ENCODE measurements around the gene ARHGAP10. TPM values are rescaled to one million over a fixed set of nuclear protein-coding genes. Genes with fewer than 3 reads are reported as not detected.

Gene ARHGAP10
- total RNA-seq, 1 experiment from 2014 or later = 6.1 TPM

DNA sequence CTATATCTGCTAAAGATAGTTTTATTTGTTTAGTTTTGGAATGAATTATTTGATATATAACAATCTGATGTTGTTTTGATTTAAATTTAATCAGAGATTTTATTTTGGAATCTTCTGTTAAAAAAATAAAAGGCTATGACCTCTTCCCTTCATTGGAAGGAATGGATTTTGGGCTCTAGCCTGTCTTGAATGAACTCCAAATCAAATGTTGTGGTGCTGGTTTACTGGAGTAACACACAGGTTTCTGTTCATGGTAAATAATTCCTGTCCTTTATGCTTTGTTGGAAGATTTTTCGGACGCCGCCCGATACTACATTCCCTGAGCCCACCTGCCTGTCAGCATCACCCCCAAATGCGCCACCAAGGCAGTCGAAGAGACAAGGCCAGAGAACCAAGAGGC lies 291.1 kb downstream of the ARHGAP10 start:
- intact Hi-C loops (cut with micrococcal nuclease; ENCODE audit: unreplicated experiment) = no loop called here
- Mint-ChIP-seq H3K27me3 (ENCODE audit: unreplicated experiment) (no peaks in the 10 kb centered on the region), H3K9me3 (ENCODE audit: low read depth, unreplicated experiment) (peaks cover 1% of the 10 kb centered on the region), H3K36me3 (ENCODE audit: insufficient read depth, unreplicated experiment) (no peaks in the 10 kb centered on the region), H3K4me3 (ENCODE audit: low read depth, unreplicated experiment) (no peak overlapping the region), H3K27ac (ENCODE audit: unreplicated experiment) (no peak overlapping the region), H3K4me1 (ENCODE audit: low read depth, unreplicated experiment) (no peaks in the 10 kb centered on the region)
- CTCF ChIA-PET = no interaction called here
- no TSS peak for BruUV-seq (replicated peaks)
- no peak for TF ChIP-seq CTCF (IDR thresholded peaks at IDR 0.05; ENCODE audit: unreplicated experiment)
- no peak for DNase-seq

- Mint-ChIP-seq H3K36me3 (ENCODE audit: insufficient read depth, unreplicated experiment) (no peaks in the 10 kb centered on the region), H3K4me3 (ENCODE audit: low read depth, unreplicated experiment) (no peak overlapping the region), H3K9me3 (ENCODE audit: low read depth, unreplicated experiment) (peaks cover 2% of the 10 kb centered on the region), H3K27ac (ENCODE audit: unreplicated experiment) (no peak overlapping the region), H3K27me3 (ENCODE audit: unreplicated experiment) (no peaks in the 10 kb centered on the region), H3K4me1 (ENCODE audit: low read depth, unreplicated experiment) (no peaks in the 10 kb centered on the region)
- intact Hi-C loops (cut with micrococcal nuclease; ENCODE audit: unreplicated experiment) = no loop called here
- no peak for DNase-seq
- TF ChIP-seq CTCF (IDR thresholded peaks at IDR 0.05; ENCODE audit: unreplicated experiment) = no peak
- CTCF ChIA-PET = no interaction called here
- no TSS peak for BruUV-seq (replicated peaks)
Measured at GRCh38 chr4:148023512-148024181, 291.8 kb downstream of the ARHGAP10 start.

DNA sequence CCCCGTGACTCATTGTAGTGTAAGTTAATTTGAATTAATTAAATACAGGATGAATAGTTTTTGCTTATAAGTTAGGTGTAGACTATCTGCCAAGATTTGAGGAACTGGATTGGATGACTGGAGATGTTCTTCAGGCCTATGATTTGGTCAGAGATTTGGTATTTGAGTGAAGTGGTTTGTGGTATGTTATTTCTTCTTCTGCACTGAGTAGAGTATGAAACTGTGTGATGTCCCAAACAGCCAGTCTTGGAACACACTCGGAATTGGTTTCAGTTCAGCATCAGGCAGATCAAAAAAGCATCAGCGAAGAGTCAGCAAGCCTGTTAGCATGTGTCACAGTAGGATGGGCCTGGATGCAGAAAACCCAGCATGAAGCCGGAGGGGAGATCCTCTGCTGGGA lies 294.1 kb downstream of the ARHGAP10 start:
- Mint-ChIP-seq H3K4me3 (ENCODE audit: low read depth, unreplicated experiment) (no peak overlapping the region), H3K36me3 (ENCODE audit: insufficient read depth, unreplicated experiment) (no peaks in the 10 kb centered on the region), H3K27ac (ENCODE audit: unreplicated experiment) (no peak overlapping the region), H3K9me3 (ENCODE audit: low read depth, unreplicated experiment) (peaks cover 2% of the 10 kb centered on the region), H3K27me3 (ENCODE audit: unreplicated experiment) (no peaks in the 10 kb centered on the region), H3K4me1 (ENCODE audit: low read depth, unreplicated experiment) (no peaks in the 10 kb centered on the region)
- BruUV-seq (replicated peaks) = no TSS peak
- intact Hi-C loops (cut with micrococcal nuclease; ENCODE audit: unreplicated experiment) = no loop called here
- DNase-seq = no peak
- CTCF ChIA-PET = no interaction called here
- TF ChIP-seq CTCF (IDR thresholded peaks at IDR 0.05; ENCODE audit: unreplicated experiment) = no peak

DNA sequence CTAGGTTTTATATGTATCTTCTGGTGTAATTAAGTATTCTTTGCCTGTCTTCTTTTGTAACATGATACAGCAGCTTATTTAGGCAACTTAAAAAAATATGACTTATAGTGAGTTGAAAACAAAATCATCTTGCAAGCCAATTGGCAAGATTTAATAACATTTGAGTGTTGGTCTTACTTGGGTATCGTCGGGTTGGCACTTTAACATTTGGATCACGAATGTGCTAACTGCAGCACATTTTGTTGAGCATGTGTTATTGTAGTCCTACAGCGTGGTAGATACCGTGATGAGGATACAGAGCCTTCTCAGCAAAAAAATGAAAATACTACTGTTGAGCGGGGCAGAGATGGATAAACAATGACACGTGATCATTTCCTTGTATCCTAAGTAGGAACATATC lies 295.3 kb downstream of the ARHGAP10 start:
- intact Hi-C loops (cut with micrococcal nuclease; ENCODE audit: unreplicated experiment) = no loop called here
- no peak for TF ChIP-seq CTCF (IDR thresholded peaks at IDR 0.05; ENCODE audit: unreplicated experiment)
- no peak for DNase-seq
- H3K27ac Mint-ChIP-seq (ENCODE audit: unreplicated experiment) = no peak overlapping the region
- no peak overlapping the region for H3K4me3 Mint-ChIP-seq (ENCODE audit: low read depth, unreplicated experiment)
- peaks cover 2% of the 10 kb centered on the region for H3K9me3 Mint-ChIP-seq (ENCODE audit: low read depth, unreplicated experiment)
- H3K36me3 Mint-ChIP-seq (ENCODE audit: insufficient read depth, unreplicated experiment) = no peaks in the 10 kb centered on the region
- CTCF ChIA-PET = no interaction called here
- H3K4me1 Mint-ChIP-seq (ENCODE audit: low read depth, unreplicated experiment) = no peaks in the 10 kb centered on the region
- no TSS peak for BruUV-seq (replicated peaks)
- H3K27me3 Mint-ChIP-seq (ENCODE audit: unreplicated experiment) = no peaks in the 10 kb centered on the region

Measured in Calu3 (cell line).